GM21786 (cell line): ENCODE data around the gene IL17A.

Experiments used
- ATAC-seq: cut with Tn5 transposase; IDR thresholded peaks from one replicate; pipeline ENCODE4 v1.9.1; 2021; ENCODE audit not compliant: unreplicated experiment

IL17A gene

GRCh38 chr6:52210227-52210626 lies 24.1 kb downstream of the IL17A start:
- peak; percentile 64 for ATAC-seq

GRCh38 chr6:52213127-52213526 lies 27.0 kb downstream of the IL17A start:
- no peak for ATAC-seq

- no peak for ATAC-seq
These were observed 29.6 kb downstream of the IL17A start for GRCh38 chr6:52215787-52216186.

GRCh38 chr6:52216932-52217575 lies 30.9 kb downstream of the IL17A start:
- ATAC-seq = no peak

GRCh38 chr6:52217761-52218160 lies 31.6 kb downstream of the IL17A start:
- no peak for ATAC-seq

GRCh38 chr6:52221302-52221701 lies 35.1 kb downstream of the IL17A start:
- no peak for ATAC-seq

- ATAC-seq = peak; percentile 100
These were observed 41.3 kb downstream of the IL17A start for GRCh38 chr6:52227495-52227894.

- no peak for ATAC-seq
These were observed 44.5 kb downstream of the IL17A start for GRCh38 chr6:52230685-52231084.

GRCh38 chr6:52231406-52232127 lies 45.4 kb downstream of the IL17A start:
- ATAC-seq = no peak

- no peak for ATAC-seq
These were observed 46.8 kb downstream of the IL17A start for GRCh38 chr6:52233005-52233404.

- peak; percentile 81 for ATAC-seq
These were observed 48.0 kb downstream of the IL17A start for GRCh38 chr6:52233975-52234823.
